Smooth muscle cell (in vitro differentiated cells): ENCODE results near the gene CPT1B. TPM values are rescaled to one million over a fixed set of nuclear protein-coding genes. Genes with fewer than 3 reads are reported as not detected.

Source experiments
- DNase-seq: peaks from one replicate; lab custom pipeline; 2025; ENCODE audit not compliant: unreplicated experiment; lab: John Stamatoyannopoulos, UW
- H2AFZ ChIP-seq: fragments of 200-600 bp; sonication (generic); 2 replicates; pipeline ENCODE4 v1.6.0; 2016; ENCODE audit warnings: antibody characterized with exemption, low read depth, mild to moderate bottlenecking
- H3F3A ChIP-seq: fragments of 200-600 bp; sonication (generic); 2 replicates; pipeline ENCODE4 v1.6.0; 2017; ENCODE audit warnings: antibody characterized with exemption, low read depth
- H3K27ac ChIP-seq: fragments of 200-600 bp; sonication (generic); 2 replicates; pipeline ENCODE4 v1.5.1; 2016; ENCODE audit warnings: low read depth, mild to moderate bottlenecking
- H3K27me3 ChIP-seq: fragments of 200-600 bp; sonication (generic); 2 replicates; pipeline ENCODE4 v1.6.1; 2016; ENCODE audit warnings: low read depth, mild to moderate bottlenecking
- H3K36me3 ChIP-seq: fragments of 200-600 bp; sonication (generic); 2 replicates; pipeline ENCODE4 v1.5.1; 2016; ENCODE audit warnings: low read depth
- H3K4me1 ChIP-seq: fragments of 200-600 bp; sonication (generic); 2 replicates; pipeline ENCODE4 v1.5.1; 2016; ENCODE audit warnings: low read depth
- H3K4me2 ChIP-seq: fragments of 200-600 bp; sonication (generic); 2 replicates; pipeline ENCODE4 v1.6.0; 2016; ENCODE audit warnings: mild to moderate bottlenecking
- H3K4me3 ChIP-seq: fragments of 200-600 bp; sonication (generic); 2 replicates; pipeline ENCODE4 v1.5.1; 2016; ENCODE audit warnings: mild to moderate bottlenecking
- H3K79me2 ChIP-seq: fragments of 200-600 bp; sonication (generic); 2 replicates; pipeline ENCODE4 v1.6.0; 2016; ENCODE audit warnings: low read depth, mild to moderate bottlenecking
- H3K9ac ChIP-seq: fragments of 200-600 bp; sonication (generic); 2 replicates; pipeline ENCODE4 v1.6.0; 2016; ENCODE audit warnings: low read depth
- H3K9me3 ChIP-seq: fragments of 200-600 bp; sonication (generic); replicated peaks from 2 replicates; pipeline ENCODE4 v1.5.1; 2016; ENCODE audit warnings: low read depth
- H4K20me1 ChIP-seq: fragments of 200-600 bp; sonication (generic); 2 replicates; pipeline ENCODE4 v1.6.0; 2016; ENCODE audit warnings: low read depth
- WGBS: methylation state at CpG from one replicate; pipeline ENCODE4 v1.1.7; 2016; ENCODE audit warnings: low lambda C conversion rate; 5-methylcytosine and 5-hydroxymethylcytosine counted together
- polyA plus RNA-seq: library from polyadenylated mRNA; unstranded; fragments of >200 nt; fragmentation: Nextera tagmentation; extraction: Ambion mirVana; gene quantifications from 2 replicates; pipeline ENCODE4 v1.2.1, GENCODE V29; 2016
- total RNA-seq: library from RNA; depleted of rRNA; stranded (reverse); fragments of >200 nt; gene quantifications from 2 replicates; pipeline ENCODE4 v1.2.3, GENCODE V29; 2014
- TF ChIP-seq, protein P1 (sequence below): fragments of 200-600 bp; sonication (generic); IDR thresholded peaks from 2 replicates; pipeline ENCODE4 v1.5.1; 2017; ENCODE audit warnings: borderline replicate concordance, mild to moderate bottlenecking, antibody characterized with exemption; ENCODE audit not compliant: insufficient read depth, poor library complexity, severe bottlenecking

CPT1B gene
- total and polyA plus RNA-seq, 2 experiments from 2014 or later = 19.3 to 20.7 TPM

- Histone ChIP-seq H3K9ac (no peak overlapping the region), H3K9me3 (no peaks in the 10 kb centered on the region), H3K4me1 (no peaks in the 10 kb centered on the region), H3K36me3 (no peaks in the 10 kb centered on the region), H3K4me3 (no peak overlapping the region), H3K27ac (no peak overlapping the region), H3K79me2 (peaks cover 10% of the 10 kb centered on the region), H2AFZ (no peak overlapping the region), H3K4me2 (no peak overlapping the region), H4K20me1 (peaks cover 24% of the 10 kb centered on the region), H3F3A (peaks cover 26% of the 10 kb centered on the region), H3K27me3 (no peaks in the 10 kb centered on the region)
- DNase-seq = no peak
- WGBS = 96% methylated on average over 16 of the region's 16 CpGs
- TF ChIP-seq, protein P1, sequence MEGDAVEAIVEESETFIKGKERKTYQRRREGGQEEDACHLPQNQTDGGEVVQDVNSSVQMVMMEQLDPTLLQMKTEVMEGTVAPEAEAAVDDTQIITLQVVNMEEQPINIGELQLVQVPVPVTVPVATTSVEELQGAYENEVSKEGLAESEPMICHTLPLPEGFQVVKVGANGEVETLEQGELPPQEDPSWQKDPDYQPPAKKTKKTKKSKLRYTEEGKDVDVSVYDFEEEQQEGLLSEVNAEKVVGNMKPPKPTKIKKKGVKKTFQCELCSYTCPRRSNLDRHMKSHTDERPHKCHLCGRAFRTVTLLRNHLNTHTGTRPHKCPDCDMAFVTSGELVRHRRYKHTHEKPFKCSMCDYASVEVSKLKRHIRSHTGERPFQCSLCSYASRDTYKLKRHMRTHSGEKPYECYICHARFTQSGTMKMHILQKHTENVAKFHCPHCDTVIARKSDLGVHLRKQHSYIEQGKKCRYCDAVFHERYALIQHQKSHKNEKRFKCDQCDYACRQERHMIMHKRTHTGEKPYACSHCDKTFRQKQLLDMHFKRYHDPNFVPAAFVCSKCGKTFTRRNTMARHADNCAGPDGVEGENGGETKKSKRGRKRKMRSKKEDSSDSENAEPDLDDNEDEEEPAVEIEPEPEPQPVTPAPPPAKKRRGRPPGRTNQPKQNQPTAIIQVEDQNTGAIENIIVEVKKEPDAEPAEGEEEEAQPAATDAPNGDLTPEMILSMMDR = no peak
These were observed 54.8 kb downstream of the CPT1B start for GRCh38 chr22:50523458-50523805.

DNA sequence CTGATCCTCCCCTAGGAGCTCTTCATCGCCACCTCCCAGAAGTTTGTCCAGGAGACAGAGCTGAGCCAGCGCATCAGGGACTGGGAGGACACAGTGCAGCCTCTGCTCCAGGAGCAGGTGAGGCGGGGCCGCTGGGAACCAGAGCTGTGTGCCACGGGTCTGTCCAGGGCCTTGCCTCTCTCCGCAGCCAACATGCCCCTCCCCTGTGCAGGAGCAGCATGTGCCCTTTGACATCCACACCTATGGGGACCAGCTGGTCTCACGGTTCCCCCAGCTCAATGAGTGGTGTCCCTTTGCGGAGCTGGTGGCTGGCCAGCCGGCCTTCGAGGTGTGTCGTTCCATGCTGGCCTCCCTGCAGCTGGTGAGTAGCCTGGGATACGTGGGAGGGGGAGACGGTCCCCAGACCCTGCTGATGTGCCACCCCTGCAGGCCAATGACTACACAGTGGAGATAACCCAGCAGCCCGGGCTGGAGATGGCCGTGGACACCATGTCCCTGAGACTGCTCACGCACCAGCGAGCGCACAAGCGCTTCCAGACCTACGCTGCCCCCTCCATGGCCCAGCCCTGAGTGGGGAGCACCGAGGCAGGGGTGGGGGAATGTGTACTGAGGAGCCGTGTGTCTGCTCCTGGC, 55.3 kb downstream of the CPT1B start:
- H3F3A ChIP-seq = peaks cover 21% of the 10 kb centered on the region
- TF ChIP-seq, protein P1 = no peak
- no peaks in the 10 kb centered on the region for H3K36me3 ChIP-seq
- H3K4me3 ChIP-seq = no peak overlapping the region
- 94% methylated on average over 22 of the region's 22 CpGs for WGBS
- H3K4me2 ChIP-seq = no peak overlapping the region
- H3K9ac ChIP-seq = no peak overlapping the region
- H3K9me3 ChIP-seq = no peaks in the 10 kb centered on the region
- no peaks in the 10 kb centered on the region for H3K27me3 ChIP-seq
- H3K79me2 ChIP-seq = peaks cover 10% of the 10 kb centered on the region
- no peak overlapping the region for H3K27ac ChIP-seq
- no peak overlapping the region for H2AFZ ChIP-seq
- H4K20me1 ChIP-seq = peaks cover 19% of the 10 kb centered on the region
- H3K4me1 ChIP-seq = no peaks in the 10 kb centered on the region
- DNase-seq = no peak

DNA sequence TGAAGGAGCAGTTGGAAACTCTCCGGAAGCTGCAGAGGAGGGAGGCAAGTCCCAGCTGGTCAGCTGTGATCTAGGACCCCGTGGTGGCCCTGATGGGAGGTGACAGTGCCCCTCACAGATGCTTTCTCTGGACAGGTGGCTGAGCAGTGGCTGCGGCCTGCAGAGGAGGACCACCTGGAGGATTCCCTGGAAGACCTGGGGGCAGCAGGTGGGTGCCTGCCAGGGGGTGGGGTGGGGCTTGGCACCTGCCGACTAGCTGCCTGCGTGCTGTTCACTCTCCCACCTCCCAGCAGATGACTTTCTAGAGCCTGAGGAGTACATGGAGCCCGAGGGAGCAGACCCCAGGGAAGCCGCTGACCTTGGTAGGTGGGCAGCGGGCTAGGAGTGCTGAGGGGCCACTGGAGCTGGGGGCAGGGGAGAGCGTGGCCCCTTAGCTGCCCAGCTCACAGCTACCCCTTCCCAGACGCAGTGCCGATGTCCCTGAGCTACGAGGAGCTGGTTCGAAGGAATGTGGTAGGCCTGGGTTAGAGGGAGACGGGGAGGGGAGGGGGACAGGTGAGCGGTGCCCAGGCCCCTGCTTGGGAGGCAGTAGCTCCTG, 55.9 kb downstream of the CPT1B start:
- no peak overlapping the region for H2AFZ ChIP-seq
- WGBS = 92% methylated on average over 14 of the region's 15 CpGs

More for the DNA sequence above, 55.9 kb downstream of the CPT1B start:
- Histone ChIP-seq H3K79me2 (peaks cover 10% of the 10 kb centered on the region), H3K27me3 (no peaks in the 10 kb centered on the region), H4K20me1 (peaks cover 17% of the 10 kb centered on the region), H3K27ac (no peak overlapping the region), H3K4me2 (no peak overlapping the region), H3K9me3 (no peaks in the 10 kb centered on the region), H3K4me1 (no peaks in the 10 kb centered on the region), H3K4me3 (no peak overlapping the region), H3K9ac (no peak overlapping the region), H3F3A (peaks cover 17% of the 10 kb centered on the region), H3K36me3 (no peaks in the 10 kb centered on the region)
- TF ChIP-seq, protein P1 = no peak
- no peak for DNase-seq
